Gastrocnemius medialis (tissue), 4 donors: ENCODE results near the gene PLCG2. TPM values are rescaled to one million over a fixed set of nuclear protein-coding genes. Genes with fewer than 3 reads are reported as not detected.

ENCODE experiments used
- ATAC-seq, 2 donors: fragments of 150-250 bp; one replicate each; pipeline ENCODE4 v1.9.1; 2016
- DNase-seq, 2 donors: peaks; one replicate each; pipeline ENCODE4 v3.0.0-alpha.2; 2019
- H3K27ac ChIP-seq, 4 donors: fragments of 200-600 bp; sonication (generic); 1 replicate in 1 of 4; 2 replicates in 3 of 4; pipeline ENCODE4 v1.5.1; 2016 to 2018; ENCODE audit warnings: mild to moderate bottlenecking in 2 of 4, moderate library complexity in 1 of 4
- H3K27me3 ChIP-seq, 3 donors: fragments of 200-600 bp; sonication (generic) in 2 of 3; 1 replicate in 1 of 3; 2 replicates in 2 of 3; pipeline versions ENCODE4 v1.5.1 to v1.6.0; 2016 to 2019; ENCODE audit warnings: mild to moderate bottlenecking in 1 of 3, moderate library complexity in 1 of 3
- H3K36me3 ChIP-seq, 2 donors: fragments of 200-600 bp; sonication (generic) in 1 of 2; one replicate each; pipeline ENCODE4 v1.5.1; 2017 to 2018
- H3K4me1 ChIP-seq, 2 donors: fragments of 200-600 bp; sonication (generic) in 1 of 2; one replicate each; pipeline ENCODE4 v1.5.1; 2016 to 2017; ENCODE audit warnings: mild to moderate bottlenecking in 2 of 2
- H3K4me3 ChIP-seq, 4 donors: fragments of 200-600 bp; sonication (generic) in 3 of 4; 1 replicate in 1 of 4; 2 replicates in 3 of 4; pipeline ENCODE4 v1.5.1; 2016 to 2019; ENCODE audit warnings: mild to moderate bottlenecking in 2 of 4
- H3K9me3 ChIP-seq, 3 donors: fragments of 200-600 bp; sonication (generic) in 2 of 3; 1 replicate in 1 of 3; 2 replicates in 2 of 3; pipeline ENCODE4 v1.5.1; 2016 to 2019
- CTCF ChIP-seq, 5 experiments: fragments of 450-650 bp in 3 of 5; fragments of 200-600 bp in 2 of 5; sonication (generic) in 2 of 5; IDR thresholded peaks in 4 of 5; conservative IDR thresholded peaks in 1 of 5; 1 replicate in 4 of 5; 2 replicates in 1 of 5; pipeline ENCODE4 v1.5.1; 2016 to 2019; ENCODE audit warnings: antibody characterized with exemption in 5 of 5, mild to moderate bottlenecking in 3 of 5, moderate library complexity in 3 of 5
- POLR2A ChIP-seq, 2 donors: fragments of 450-650 bp; IDR thresholded peaks; one replicate each; pipeline ENCODE4 v1.6.1; 2017; ENCODE audit warnings: antibody characterized with exemption in 2 of 2, mild to moderate bottlenecking in 2 of 2, moderate library complexity in 2 of 2
- in situ Hi-C, 4 donors: fragments of 200-750 bp; cut with MboI; loops; one replicate each; pipeline versions ENCODE4 v1.15.0 to v1.8.0; 2017; ENCODE audit warnings: low sequenced_read_pairs in 4 of 4
- intact Hi-C: fragments of 100-400 bp; cut with DNase I; formaldehyde crosslinking; loops from one replicate; pipeline ENCODE4 v1.15.1; 2023; ENCODE audit warnings: low total_unique reads
- total RNA-seq, 4 donors: library from RNA; depleted of rRNA; stranded (reverse); fragments of >200 nt; gene quantifications; one replicate each; pipeline versions ENCODE4 v1.1.0 to v1.2.3, GENCODE V29; 2016

The PLCG2 gene
- total RNA-seq, 4 donors from 2014 or later = 1.8 to 3.0 (median 2.1) TPM

- intact Hi-C loops = loop anchor here (2.0 kb wide), 1 partner anchor 342 kb away; no protein-coding TSS in a partner anchor
- in situ Hi-C loops = loop anchor here in 2 of 4 donors (10.0 to 25.0 kb wide), 2 partner anchors 336 to 501 kb away; no protein-coding TSS in a partner anchor
- no peaks in the 10 kb centered on the region for H3K27me3 ChIP-seq
- no peak for ATAC-seq
- no peaks in the 10 kb centered on the region for H3K36me3 ChIP-seq
- no peak overlapping the region for H3K4me3 ChIP-seq
- DNase-seq = no peak
- no peak for TF ChIP-seq POLR2A (IDR thresholded peaks at IDR 0.05)
- TF ChIP-seq CTCF (IDR thresholded peaks at IDR 0.05 in 4 of 5, conservative IDR thresholded peaks at IDR 0.05 in 1 of 5) = no peak
- H3K27ac ChIP-seq = no peak overlapping the region
- H3K9me3 ChIP-seq = no peaks in the 10 kb centered on the region
- H3K4me1 ChIP-seq = no peaks in the 10 kb centered on the region
Observed at GRCh38 chr16:81888520-81889394, 109.7 kb downstream of the PLCG2 start.

- intact Hi-C loops = loop anchor here (5.0 kb wide), 1 partner anchor 170 kb away; no protein-coding TSS in a partner anchor
- H3K9me3 ChIP-seq = no peaks in the 10 kb centered on the region
- TF ChIP-seq CTCF (IDR thresholded peaks at IDR 0.05 in 4 of 5, conservative IDR thresholded peaks at IDR 0.05 in 1 of 5) (no peak), POLR2A (IDR thresholded peaks at IDR 0.05) (no peak)
- no peaks in the 10 kb centered on the region for H3K4me1 ChIP-seq
- no peak overlapping the region for H3K4me3 ChIP-seq
- no peaks in the 10 kb centered on the region for H3K36me3 ChIP-seq
- H3K27ac ChIP-seq = no peak overlapping the region
- no peaks in the 10 kb centered on the region for H3K27me3 ChIP-seq
- no peak for DNase-seq
- ATAC-seq = no peak
- in situ Hi-C loops = loop anchor here in 3 of 4 donors (5.0 to 25.0 kb wide), 3 partner anchors 333 to 505 kb away; no protein-coding TSS in a partner anchor
Observed at GRCh38 chr16:81891736-81892364, 112.8 kb downstream of the PLCG2 start.

GRCh38 chr16:81894592-81894991 lies 115.5 kb downstream of the PLCG2 start:
- Histone ChIP-seq H3K4me3 (no peak overlapping the region), H3K4me1 (no peaks in the 10 kb centered on the region), H3K27ac (no peak overlapping the region), H3K36me3 (no peaks in the 10 kb centered on the region), H3K27me3 (no peaks in the 10 kb centered on the region), H3K9me3 (no peaks in the 10 kb centered on the region)
- in situ Hi-C loops = loop anchor here in 3 of 4 donors (5.0 to 25.0 kb wide), 3 partner anchors 330 to 507 kb away; no protein-coding TSS in a partner anchor
- no peak for TF ChIP-seq POLR2A (IDR thresholded peaks at IDR 0.05)
- no peak for TF ChIP-seq CTCF (IDR thresholded peaks at IDR 0.05 in 4 of 5, conservative IDR thresholded peaks at IDR 0.05 in 1 of 5)
- DNase-seq = no peak
- ATAC-seq = no peak
- intact Hi-C loops = loop anchor here (5.0 kb wide), 1 partner anchor 168 kb away; no protein-coding TSS in a partner anchor

GRCh38 chr16:81896902-81897301 lies 117.8 kb downstream of the PLCG2 start:
- Histone ChIP-seq H3K36me3 (no peaks in the 10 kb centered on the region), H3K4me3 (no peak overlapping the region), H3K27ac (no peak overlapping the region), H3K9me3 (no peaks in the 10 kb centered on the region), H3K4me1 (no peaks in the 10 kb centered on the region), H3K27me3 (no peaks in the 10 kb centered on the region)
- TF ChIP-seq CTCF (IDR thresholded peaks at IDR 0.05 in 4 of 5, conservative IDR thresholded peaks at IDR 0.05 in 1 of 5) (no peak), POLR2A (IDR thresholded peaks at IDR 0.05) (no peak)
- in situ Hi-C loops (loop anchor here in 3 of 4 donors (10.0 to 25.0 kb wide), 2 partner anchors 328 to 510 kb away; no protein-coding TSS in a partner anchor), intact Hi-C loops (no loop called here)
- DNase-seq (no peak), ATAC-seq (no peak)
